K562 (cell line): ENCODE results near the gene NUP210. TPM values are rescaled to one million over a fixed set of nuclear protein-coding genes. Genes with fewer than 3 reads are reported as not detected.

ENCODE experiments used
- ATAC-seq: fragments of 200-7000 bp; cut with Tn5 transposase; 3 replicates; pipeline ENCODE4 v1.9.1; 2020; ENCODE audit warnings: moderate library complexity
- BruUV-seq: library from RNA; stranded (reverse); fragments of 400-500 nt; replicated peaks from 2 replicates; lab custom pipeline; 2021; lab: Mats Ljungman, UMichigan
- CTCF ChIA-PET: fragments of 300-600 bp; formaldehyde crosslinking; extraction: SDS; loops from one replicate; lab custom pipeline; 2021; ENCODE audit warnings: low intra/inter-chr PET ratio; lab: Yijun Ruan, JAX
- POLR2A ChIA-PET: fragments of 300-600, 350-650 bp; sonication (Branson Sonifier 250); formaldehyde crosslinking; extraction: SDS; loops from one replicate; lab custom pipeline; 2021; ENCODE audit warnings: antibody characterized with exemption, inconsistent platforms; lab: Yijun Ruan, JAX
- DNase-seq, 4 experiments: peaks; one replicate each; pipeline versions ENCODE4 v3.0.0 to v3.0.0-alpha.2; 2011 to 2018; ENCODE audit warnings: low spot score in 3 of 4, mixed read lengths in 3 of 4; ENCODE audit errors: extremely low read depth in 1 of 4
- FAIRE-seq: peaks from 2 replicates; lab custom pipeline; 2011; peaks lifted over from hg19 to GRCh38; lab: Jason Lieb, UNC
- H2AFZ ChIP-seq: 2 replicates; pipeline ENCODE4 v1.6.0; 2011; ENCODE audit warnings: low read depth, low read length, control low read depth, inconsistent platforms
- H3K27ac ChIP-seq: fragments of 200-600 bp; 3 replicates; pipeline ENCODE4 v1.8.0; 2011; ENCODE audit warnings: low read depth, mild to moderate bottlenecking, control low read depth, inconsistent platforms, low read length, moderate library complexity, mixed read lengths; ENCODE audit errors: extremely low read depth
- H3K27me3 ChIP-seq, 2 experiments: fragments of 300-600 bp in 1 of 2; 2 replicates in 1 of 2; 3 replicates in 1 of 2; pipeline versions ENCODE4 v1.6.0 to v1.8.0; 2011; ENCODE audit warnings: inconsistent platforms in 2 of 2, low read length in 2 of 2, mild to moderate bottlenecking in 1 of 2, mixed read lengths in 1 of 2, moderate library complexity in 1 of 2; ENCODE audit not compliant: control insufficient read depth in 2 of 2, insufficient read depth in 2 of 2
- H3K36me3 ChIP-seq: fragments of 300-600 bp; 3 replicates; pipeline ENCODE4 v1.8.0; 2011; ENCODE audit warnings: mild to moderate bottlenecking, low read length, inconsistent platforms; ENCODE audit not compliant: control insufficient read depth, insufficient read depth
- H3K4me1 ChIP-seq, 2 experiments: fragments of 200-600 bp in 1 of 2; replicated peaks in 1 of 2; 2 replicates in 1 of 2; 3 replicates in 1 of 2; pipeline versions ENCODE4 v1.5.1 to v1.8.0; 2011; ENCODE audit warnings: inconsistent platforms in 2 of 2, low read length in 2 of 2, mild to moderate bottlenecking in 1 of 2, mixed read lengths in 1 of 2, moderate library complexity in 1 of 2; ENCODE audit not compliant: control insufficient read depth in 2 of 2, insufficient read depth in 2 of 2
- H3K4me2 ChIP-seq: 2 replicates; pipeline ENCODE4 v1.6.1; 2011; ENCODE audit warnings: low read length, control low read depth, inconsistent platforms, mixed read lengths; ENCODE audit not compliant: insufficient read depth
- H3K4me3 ChIP-seq: fragments of 200-600 bp; sonication (generic), shearing (Covaris generic); 2 replicates; pipeline ENCODE4 v1.5.1; 2016; ENCODE audit warnings: control low read depth, inconsistent platforms
- H3K79me2 ChIP-seq: fragments of 200-600 bp; 3 replicates; pipeline ENCODE4 v1.8.0; 2011; ENCODE audit warnings: low read length, inconsistent platforms; ENCODE audit not compliant: control insufficient read depth, insufficient read depth
- H3K9ac ChIP-seq, 2 experiments: 2 replicates each; pipeline versions ENCODE4 v1.6.0 to v1.6.1; 2011; ENCODE audit warnings: low read depth in 2 of 2, low read length in 2 of 2, control low read depth in 1 of 2, inconsistent platforms in 1 of 2, mild to moderate bottlenecking in 1 of 2, mixed read lengths in 1 of 2; ENCODE audit not compliant: insufficient read depth in 1 of 2
- H3K9me1 ChIP-seq: one replicate; pipeline ENCODE4 v1.6.0; 2011; ENCODE audit warnings: inconsistent platforms, mild to moderate bottlenecking, low read length, moderate library complexity; ENCODE audit not compliant: control insufficient read depth, insufficient read depth
- H3K9me3 ChIP-seq: replicated peaks from 2 replicates; pipeline ENCODE4 v1.5.1; 2011; ENCODE audit warnings: low read depth, low read length, inconsistent platforms; ENCODE audit not compliant: control insufficient read depth, insufficient read depth
- H4K20me1 ChIP-seq: replicated peaks from 2 replicates; pipeline ENCODE4 v1.6.1; 2011; ENCODE audit warnings: low read length, inconsistent platforms, mixed read lengths; ENCODE audit not compliant: control insufficient read depth, insufficient read depth
- CHD4 ChIP-seq: fragments of 200-600 bp; sonication (generic); IDR thresholded peaks from 3 replicates; pipeline ENCODE4 v1.6.1; 2012; ENCODE audit warnings: low read depth, mild to moderate bottlenecking, mixed read lengths, low read length, inconsistent platforms; ENCODE audit not compliant: insufficient read depth, insufficient replicate concordance, poor library complexity, severe bottlenecking
- FOS ChIP-seq: IDR thresholded peaks from 3 replicates; pipeline ENCODE4 v1.6.1; 2011; ENCODE audit not compliant: insufficient read length; ENCODE audit errors: extremely low read depth
- FOSL1 ChIP-seq: fragments of 200-800 bp; sonication (Bioruptor generic); conservative IDR thresholded peaks from 2 replicates; pipeline ENCODE4 v1.6.1; 2016; ENCODE audit warnings: missing genetic modification characterization, missing compliant biosample characterization
- PTRF ChIP-seq: fragments of 450-650 bp; IDR thresholded peaks from 2 replicates; pipeline ENCODE4 v1.6.1; 2016; ENCODE audit warnings: mild to moderate bottlenecking, missing genetic modification characterization, missing compliant biosample characterization
- RNF219 ChIP-seq: fragments of 250-450 bp; sonication (Bioruptor Pico); IDR thresholded peaks from 2 replicates; pipeline ENCODE4 v1.5.0; 2022; ENCODE audit warnings: mild to moderate bottlenecking
- SREBF1 ChIP-seq: fragments of 150-350 bp; IDR thresholded peaks from 2 replicates; pipeline ENCODE4 v1.6.1; 2014; ENCODE audit warnings: antibody characterized with exemption, low read depth, low read length, borderline replicate concordance
- VEZF1 ChIP-seq: fragments of 200-800 bp; sonication (Bioruptor generic); IDR thresholded peaks from 2 replicates; pipeline ENCODE4 v1.6.1; 2017; ENCODE audit warnings: missing genetic modification characterization, missing compliant biosample characterization
- ZBTB7A ChIP-seq: IDR thresholded peaks from 2 replicates; pipeline ENCODE4 v1.6.1; 2011; ENCODE audit warnings: low read depth, mild to moderate bottlenecking, low read length, moderate library complexity, borderline replicate concordance; ENCODE audit not compliant: control insufficient read depth
- ZNF282 ChIP-seq: sonication (generic); formaldehyde crosslinking; IDR thresholded peaks from 2 replicates; pipeline ENCODE4 v1.8.1; 2023; ENCODE audit warnings: missing genetic modification reagents
- ZNF518B ChIP-seq: fragments of 250-450 bp; sonication (Bioruptor Pico); IDR thresholded peaks from 2 replicates; pipeline ENCODE4 v1.5.0; 2021; ENCODE audit warnings: mild to moderate bottlenecking, moderate library complexity
- ZNF655 ChIP-seq: fragments of 250-450 bp; sonication (Bioruptor Pico); IDR thresholded peaks from 2 replicates; pipeline ENCODE4 v1.5.0; 2021
- WGBS: fragments of 100-300 bp; shearing (Covaris generic); methylation state at CpG from one replicate; pipeline ENCODE4 v1.1.6; 2016; ENCODE audit warnings: low coverage, mixed read lengths; ENCODE audit not compliant: insufficient coverage; ENCODE audit errors: missing lambda C conversion rate; 5-methylcytosine and 5-hydroxymethylcytosine counted together
- in situ Hi-C: fragments of 300-500 bp; cut with MboI; formaldehyde crosslinking; loops from 4 replicates; pipeline ENCODE4 v1.15.0; 2018; ENCODE audit warnings: inconsistent platforms, mixed read lengths
- intact Hi-C: fragments of 100-400 bp; cut with micrococcal nuclease; formaldehyde crosslinking; loops from 2 replicates; pipeline ENCODE4 v1.14.2; 2022
- polyA plus RNA-seq, 8 experiments: library from polyadenylated mRNA; depleted of rRNA in 4 of 8; stranded (reverse) in 5 of 8; unstranded in 3 of 8; fragments of >200 nt; fragmentation: Nextera tagmentation in 2 of 8; fragmentation: Illumina TruSeq in 1 of 8; extraction: Ambion mirVana in 2 of 8; extraction: Trizol in 1 of 8; gene quantifications; 2 replicates each; pipeline versions ENCODE4 v1.2.1 to v1.2.3, GENCODE V29; 2011 to 2014; ENCODE audit warnings: inconsistent platforms in 1 of 8, missing spikeins in 1 of 8
- total RNA-seq, 7 experiments: library from RNA; depleted of rRNA in 6 of 7; stranded (reverse); fragments of >200 nt in 6 of 7; fragmentation: Illumina TruSeq in 2 of 7; extraction: Trizol in 2 of 7; gene quantifications; 2 replicates each; pipeline versions ENCODE4 v1.2.1 to v1.2.3, GENCODE V29; 2011 to 2021; ENCODE audit warnings: low replicate concordance in 1 of 7

The NUP210 gene
- total and polyA plus RNA-seq, 9 of the 15 experiments (the other 6 are each of a cell fraction or from before 2014, with no cell fraction given), result 1.2 to 138 (median 44.0) TPM

GRCh38 chr3:13301286-13301987, 118.7 kb downstream of the NUP210 start:
- peaks cover 11% of the 10 kb centered on the region for H4K20me1 ChIP-seq
- H3K9me3 ChIP-seq, result no peaks in the 10 kb centered on the region
- ATAC-seq, result peak; percentile 60
- peaks cover 46 to 80% of the 10 kb centered on the region in 2 experiments for H3K27me3 ChIP-seq
- no peak overlapping the region for H3K4me2 ChIP-seq
- H3K36me3 ChIP-seq, result no peaks in the 10 kb centered on the region
- H3K79me2 ChIP-seq, result no peaks in the 10 kb centered on the region
- no peaks in the 10 kb centered on the region for H3K9me1 ChIP-seq
- H3K27ac ChIP-seq, result no peak overlapping the region
- intact Hi-C loops, result no loop called here
- WGBS, result 3% methylated on average over 14 of the region's 14 CpGs
- ChIA-PET CTCF (no interaction called here), POLR2A (no interaction called here)
- DNase-seq, result peak in 3 of 4 experiments; percentile 51 to 63 (median 54)
- no peak overlapping the region for H3K9ac ChIP-seq
- peaks cover 0 to 3% of the 10 kb centered on the region in 2 experiments; a peak in 1 of 5 replicates for H3K4me1 ChIP-seq
- FAIRE-seq, result no peak
- BruUV-seq, result no TSS peak
- H2AFZ ChIP-seq, result no peak overlapping the region
- no peak overlapping the region for H3K4me3 ChIP-seq
- in situ Hi-C loops, result no loop called here
- TF ChIP-seq ZNF655 (no peak), FOS (peak; percentile 6), VEZF1 (CRISPR knock-in tag) (no peak), RNF219 (CRISPR knock-in tag) (no peak), ZBTB7A (0 out of 2 replicates have a peak, but pooled peaks have one; percentile 16), CHD4 (no peak), ZNF518B (CRISPR knock-in tag) (no peak), SREBF1 (no peak), ZNF282 (CRISPR knock-in tag) (no peak), PTRF (tag) (no peak), FOSL1 (peak; percentile 85)
